GM19463 (cell line): ENCODE data around the gene UBAC2.

Experiments
- ATAC-seq: cut with Tn5 transposase; IDR thresholded peaks from one replicate; pipeline ENCODE4 v1.9.1; 2021; ENCODE audit warnings: mild to moderate bottlenecking, moderate library complexity; ENCODE audit not compliant: unreplicated experiment

UBAC2 gene

GRCh38 chr13:99422586-99423220 is 222.0 kb downstream of the UBAC2 start:
- no peak for ATAC-seq

DNA sequence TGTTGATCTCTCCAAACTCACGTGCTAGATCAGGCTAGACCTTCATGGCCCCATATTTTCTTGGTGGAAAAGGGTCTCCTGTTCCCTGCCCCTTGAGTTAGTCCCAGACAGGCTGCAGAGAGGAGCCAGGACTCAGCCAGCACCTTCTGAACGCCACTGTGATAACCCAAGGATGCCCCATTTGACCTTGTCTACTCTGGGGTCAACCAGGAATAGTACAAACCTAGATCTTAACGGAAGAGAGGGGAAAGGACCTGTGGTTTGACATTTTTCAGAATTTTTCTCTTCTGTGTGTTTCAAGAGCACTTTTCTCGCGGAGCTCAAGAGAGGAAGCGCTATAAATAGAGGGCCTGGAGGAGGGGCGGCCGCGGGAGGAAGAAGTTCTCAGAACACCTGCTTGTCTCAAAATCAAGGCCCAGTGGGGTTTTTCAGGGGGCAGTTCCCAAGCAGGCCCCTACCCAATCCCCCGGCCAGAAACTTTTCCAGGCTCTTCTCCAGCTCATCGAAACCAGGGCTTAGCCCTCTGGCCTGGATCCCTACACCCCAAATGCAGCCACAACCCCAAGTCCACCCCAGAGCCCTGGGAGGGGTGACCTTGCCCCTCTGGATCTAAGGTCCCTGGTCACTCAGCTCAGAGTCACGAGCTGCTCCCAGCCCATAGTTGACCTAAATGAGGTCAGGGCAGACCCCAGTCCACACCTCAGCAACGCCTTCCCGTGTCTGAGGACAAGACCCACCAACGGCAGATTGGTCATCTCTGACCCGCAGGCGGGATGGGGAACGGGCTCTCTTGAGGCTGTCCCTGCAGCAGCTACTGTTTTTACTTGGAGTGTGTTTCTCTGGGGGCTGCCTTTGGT is 225.1 kb downstream of the UBAC2 start:
- ATAC-seq = peak; percentile 55

DNA sequence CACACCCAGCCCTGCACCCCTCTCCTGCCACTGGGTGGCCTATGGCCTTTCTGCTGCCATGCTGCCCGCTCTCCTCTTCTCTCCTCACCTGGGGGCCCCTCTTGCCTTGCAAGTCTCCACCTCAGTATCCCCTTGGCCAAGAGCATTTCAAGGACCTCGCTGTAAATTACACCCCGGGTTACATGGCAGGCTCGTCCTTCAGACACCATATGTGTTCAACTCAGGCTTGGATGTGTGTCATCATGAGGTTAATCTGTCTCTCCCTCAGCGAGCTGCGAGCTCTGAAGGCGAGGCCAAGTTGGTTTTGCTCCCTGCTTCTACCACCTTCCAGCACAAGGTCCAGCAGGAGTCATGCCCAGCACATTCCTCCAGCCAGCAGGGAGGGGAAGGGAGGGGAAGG is 225.8 kb downstream of the UBAC2 start:
- ATAC-seq = no peak

- no peak for ATAC-seq
These were observed 229.0 kb downstream of the UBAC2 start for GRCh38 chr13:99429670-99430069.

GRCh38 chr13:99431927-99432608 is 231.4 kb downstream of the UBAC2 start:
- ATAC-seq = peak; percentile 24

DNA sequence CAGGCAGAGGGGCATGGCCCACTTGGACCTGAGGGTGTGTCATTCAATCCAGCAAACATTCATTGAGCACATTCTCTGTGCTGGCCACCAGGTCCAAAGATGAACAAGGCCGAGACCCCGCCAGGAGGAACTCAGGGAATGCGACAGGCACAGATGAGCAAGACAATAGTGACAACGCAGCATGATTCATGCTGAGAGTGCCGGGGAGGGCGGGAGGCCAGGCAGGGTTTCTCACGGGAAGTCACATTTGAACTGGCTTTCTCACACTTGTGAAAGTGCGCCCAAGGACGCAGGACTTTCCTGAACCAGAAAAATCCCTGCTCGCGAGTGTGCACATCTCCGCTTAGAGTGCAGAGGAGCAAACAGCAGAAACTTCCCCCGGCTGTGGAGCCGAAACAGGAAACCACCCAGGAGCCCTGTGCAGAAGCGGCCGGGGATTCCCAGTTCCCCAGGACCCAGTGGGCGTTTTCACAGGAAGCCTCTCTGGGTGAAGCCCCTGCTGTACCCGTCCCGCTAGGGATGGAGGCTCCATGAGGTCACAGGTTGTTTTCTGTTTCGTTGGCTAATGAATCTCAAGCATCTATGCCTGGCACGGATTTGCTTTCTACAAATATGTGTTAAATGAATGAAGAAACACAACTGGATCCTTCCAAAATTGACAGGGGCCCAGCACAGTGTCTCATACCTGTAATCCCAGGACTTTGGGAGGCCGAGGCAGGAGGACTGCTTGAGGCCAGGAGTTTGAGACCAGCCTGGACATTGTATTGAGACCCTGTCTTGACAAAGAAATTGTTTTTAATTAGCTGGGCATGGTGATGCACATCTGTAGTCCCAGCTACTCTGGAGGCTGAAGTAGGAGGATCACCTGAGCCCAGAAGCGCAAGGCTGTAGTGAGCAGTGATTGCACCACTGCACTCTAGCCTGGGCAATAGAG is 232.2 kb downstream of the UBAC2 start:
- peak; percentile 53 for ATAC-seq

DNA sequence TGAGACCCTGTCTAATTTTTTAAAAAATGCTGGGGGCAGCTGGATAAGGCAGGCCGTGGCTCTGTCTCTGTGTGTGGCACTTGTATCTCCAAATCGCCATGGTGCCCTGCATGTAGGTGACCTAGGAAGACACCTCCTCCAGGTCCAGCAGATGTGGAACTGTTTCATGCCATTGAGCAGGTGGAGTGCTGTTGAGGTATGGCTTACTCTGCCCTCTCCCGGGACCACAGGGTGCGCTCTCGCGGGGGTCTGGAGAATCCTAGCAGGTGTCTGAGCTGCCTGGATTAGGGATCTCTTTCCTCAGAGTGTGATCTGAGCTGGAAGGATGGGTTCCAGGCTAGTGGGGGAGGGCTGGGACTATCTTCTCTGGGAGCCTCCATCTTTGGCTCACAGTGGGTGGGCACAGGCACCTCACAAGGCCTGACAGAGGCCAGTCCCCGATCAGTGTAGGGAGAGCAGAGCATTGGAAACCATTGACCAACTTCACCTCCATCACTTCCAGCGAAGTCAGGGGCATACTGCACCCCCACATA is 233.0 kb downstream of the UBAC2 start:
- no peak for ATAC-seq

GRCh38 chr13:99434258-99434788 is 233.7 kb downstream of the UBAC2 start:
- peak; percentile 29 for ATAC-seq

DNA sequence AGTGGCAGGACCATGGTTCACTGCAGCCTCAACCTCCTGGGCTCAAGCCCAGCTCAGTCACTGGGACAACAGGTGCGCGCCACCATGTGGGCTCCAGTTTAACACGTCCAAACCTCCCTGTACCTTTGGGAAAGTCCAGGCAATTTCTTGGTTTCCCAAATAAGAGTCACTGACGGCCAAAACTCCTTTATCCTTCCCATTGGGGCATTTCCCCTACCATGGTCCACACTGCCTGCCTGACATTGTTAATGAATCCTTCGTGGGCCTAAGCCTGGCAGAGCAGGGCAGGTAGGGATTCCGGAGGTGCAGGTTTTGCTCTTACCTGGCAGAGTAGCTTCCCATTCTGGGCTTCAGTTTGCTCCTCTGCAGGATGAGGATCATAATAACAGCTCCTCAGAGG is 234.5 kb downstream of the UBAC2 start:
- ATAC-seq = no peak

GRCh38 chr13:99435998-99436397 is 235.3 kb downstream of the UBAC2 start:
- ATAC-seq = no peak
